ENCODE measurements around the gene DTX1.

- TF ChIP-seq, protein P1, sequence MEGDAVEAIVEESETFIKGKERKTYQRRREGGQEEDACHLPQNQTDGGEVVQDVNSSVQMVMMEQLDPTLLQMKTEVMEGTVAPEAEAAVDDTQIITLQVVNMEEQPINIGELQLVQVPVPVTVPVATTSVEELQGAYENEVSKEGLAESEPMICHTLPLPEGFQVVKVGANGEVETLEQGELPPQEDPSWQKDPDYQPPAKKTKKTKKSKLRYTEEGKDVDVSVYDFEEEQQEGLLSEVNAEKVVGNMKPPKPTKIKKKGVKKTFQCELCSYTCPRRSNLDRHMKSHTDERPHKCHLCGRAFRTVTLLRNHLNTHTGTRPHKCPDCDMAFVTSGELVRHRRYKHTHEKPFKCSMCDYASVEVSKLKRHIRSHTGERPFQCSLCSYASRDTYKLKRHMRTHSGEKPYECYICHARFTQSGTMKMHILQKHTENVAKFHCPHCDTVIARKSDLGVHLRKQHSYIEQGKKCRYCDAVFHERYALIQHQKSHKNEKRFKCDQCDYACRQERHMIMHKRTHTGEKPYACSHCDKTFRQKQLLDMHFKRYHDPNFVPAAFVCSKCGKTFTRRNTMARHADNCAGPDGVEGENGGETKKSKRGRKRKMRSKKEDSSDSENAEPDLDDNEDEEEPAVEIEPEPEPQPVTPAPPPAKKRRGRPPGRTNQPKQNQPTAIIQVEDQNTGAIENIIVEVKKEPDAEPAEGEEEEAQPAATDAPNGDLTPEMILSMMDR (IDR thresholded peaks at IDR 0.05), result no peak
- TF ChIP-seq EZH2 (IDR thresholded peaks at IDR 0.05; ENCODE audit: borderline replicate concordance, insufficient read depth, low read depth, low read length, poor library complexity, severe bottlenecking), result no peak
Observed at GRCh38 chr12:113134521-113134951, 78.0 kb downstream of the DTX1 start.
